OCI-LY7 (cell line): ENCODE data around the gene GSG1L. TPM values are rescaled to one million over a fixed set of nuclear protein-coding genes. Genes with fewer than 3 reads are reported as not detected.

Experiments
- BruUV-seq: library from RNA; stranded (reverse); fragments of 400-500 nt; replicated peaks from 2 replicates; lab custom pipeline; 2021; lab: Mats Ljungman, UMichigan
- CTCF ChIA-PET: fragments of 300-600 bp; sonication (Branson Sonifier 250); formaldehyde crosslinking; loops from one replicate; lab custom pipeline; 2022; ENCODE audit warnings: antibody characterized with exemption; ENCODE audit not compliant: unreplicated experiment; lab: Charles Lee
- POLR2A ChIA-PET: fragments of 300-600 bp; sonication (Branson Sonifier 250); formaldehyde crosslinking; loops from one replicate; lab custom pipeline; 2022; ENCODE audit warnings: antibody characterized with exemption; lab: Charles Lee
- DNase-seq: peaks from one replicate; pipeline ENCODE4 v3.0.0-alpha.2; 2015; ENCODE audit warnings: low spot score
- H2AFZ ChIP-seq: fragments of 200-600 bp; sonication (generic), shearing (Covaris generic); 2 replicates; pipeline ENCODE4 v1.6.1; 2014; ENCODE audit warnings: mild to moderate bottlenecking, antibody characterized with exemption, low read length, moderate library complexity
- H3K27ac ChIP-seq: fragments of 200-600 bp; sonication (generic); 2 replicates; pipeline ENCODE4 v1.5.1; 2014; ENCODE audit warnings: mixed run types, low read depth, mild to moderate bottlenecking, moderate library complexity, low read length, inconsistent platforms; ENCODE audit not compliant: poor library complexity, severe bottlenecking
- H3K36me3 ChIP-seq: fragments of 200-600 bp; sonication (generic); 2 replicates; pipeline ENCODE4 v1.6.1; 2014; ENCODE audit warnings: mild to moderate bottlenecking, antibody characterized with exemption, low read length, moderate library complexity, mixed read lengths; ENCODE audit not compliant: insufficient read depth
- H3K4me1 ChIP-seq: fragments of 200-600 bp; sonication (generic); 2 replicates; pipeline ENCODE4 v1.5.1; 2014; ENCODE audit warnings: mild to moderate bottlenecking, low read length; ENCODE audit not compliant: insufficient read depth, poor library complexity, severe bottlenecking
- H3K4me2 ChIP-seq: fragments of 200-600 bp; sonication (generic); 2 replicates; pipeline ENCODE4 v1.6.1; 2014; ENCODE audit warnings: mild to moderate bottlenecking, low read length
- H3K4me3 ChIP-seq: fragments of 200-600 bp; sonication (generic); 2 replicates; pipeline ENCODE4 v1.5.1; 2014; ENCODE audit warnings: mild to moderate bottlenecking, low read depth, low read length; ENCODE audit not compliant: poor library complexity, severe bottlenecking
- H3K79me2 ChIP-seq: fragments of 200-600 bp; sonication (generic); 2 replicates; pipeline ENCODE4 v1.6.1; 2016; ENCODE audit warnings: low read depth, mild to moderate bottlenecking, low read length, moderate library complexity, mixed read lengths; ENCODE audit not compliant: insufficient read depth
- H3K9me2 ChIP-seq: fragments of 200-600 bp; sonication (generic); 2 replicates; pipeline ENCODE4 v1.6.1; 2016; ENCODE audit warnings: mild to moderate bottlenecking, low read length, mixed read lengths; ENCODE audit not compliant: insufficient read depth
- H3K9me3 ChIP-seq: fragments of 200-600 bp; sonication (generic); 2 replicates; pipeline ENCODE4 v1.6.1; 2014; ENCODE audit warnings: mild to moderate bottlenecking, mixed run types, low read length, mixed read lengths
- H4K20me1 ChIP-seq: fragments of 200-600 bp; sonication (generic); 2 replicates; pipeline ENCODE4 v1.6.1; 2014; ENCODE audit warnings: mild to moderate bottlenecking, antibody characterized with exemption, low read length, moderate library complexity, mixed read lengths; ENCODE audit not compliant: insufficient read depth
- EZH2phosphoT487 ChIP-seq: fragments of 200-600 bp; sonication (generic); IDR thresholded peaks from 2 replicates; pipeline ENCODE4 v1.6.1; 2018; ENCODE audit warnings: low read depth, borderline replicate concordance, mild to moderate bottlenecking, mixed run types, antibody characterized with exemption, low read length, moderate library complexity, mixed read lengths
- intact Hi-C: fragments of 100-400 bp; cut with micrococcal nuclease; formaldehyde crosslinking; loops from one replicate; pipeline ENCODE4 v1.10.0; 2022; ENCODE audit not compliant: unreplicated experiment
- total RNA-seq, 2 experiments: library from RNA; depleted of rRNA in 1 of 2; stranded (reverse); fragments of >200 nt in 1 of 2; shearing (Covaris generic) in 1 of 2; gene quantifications; 2 replicates each; pipeline ENCODE4 v1.2.3, GENCODE V29; 2014 to 2022
- TF ChIP-seq, protein P1 (sequence below): fragments of 200-600 bp; sonication (generic); conservative IDR thresholded peaks from 2 replicates; pipeline ENCODE4 v1.5.1; 2014; ENCODE audit warnings: mild to moderate bottlenecking, antibody characterized with exemption, low read length, moderate library complexity, mixed read lengths

The GSG1L gene
- total RNA-seq, 2 experiments from 2014 or later: not detected

DNA sequence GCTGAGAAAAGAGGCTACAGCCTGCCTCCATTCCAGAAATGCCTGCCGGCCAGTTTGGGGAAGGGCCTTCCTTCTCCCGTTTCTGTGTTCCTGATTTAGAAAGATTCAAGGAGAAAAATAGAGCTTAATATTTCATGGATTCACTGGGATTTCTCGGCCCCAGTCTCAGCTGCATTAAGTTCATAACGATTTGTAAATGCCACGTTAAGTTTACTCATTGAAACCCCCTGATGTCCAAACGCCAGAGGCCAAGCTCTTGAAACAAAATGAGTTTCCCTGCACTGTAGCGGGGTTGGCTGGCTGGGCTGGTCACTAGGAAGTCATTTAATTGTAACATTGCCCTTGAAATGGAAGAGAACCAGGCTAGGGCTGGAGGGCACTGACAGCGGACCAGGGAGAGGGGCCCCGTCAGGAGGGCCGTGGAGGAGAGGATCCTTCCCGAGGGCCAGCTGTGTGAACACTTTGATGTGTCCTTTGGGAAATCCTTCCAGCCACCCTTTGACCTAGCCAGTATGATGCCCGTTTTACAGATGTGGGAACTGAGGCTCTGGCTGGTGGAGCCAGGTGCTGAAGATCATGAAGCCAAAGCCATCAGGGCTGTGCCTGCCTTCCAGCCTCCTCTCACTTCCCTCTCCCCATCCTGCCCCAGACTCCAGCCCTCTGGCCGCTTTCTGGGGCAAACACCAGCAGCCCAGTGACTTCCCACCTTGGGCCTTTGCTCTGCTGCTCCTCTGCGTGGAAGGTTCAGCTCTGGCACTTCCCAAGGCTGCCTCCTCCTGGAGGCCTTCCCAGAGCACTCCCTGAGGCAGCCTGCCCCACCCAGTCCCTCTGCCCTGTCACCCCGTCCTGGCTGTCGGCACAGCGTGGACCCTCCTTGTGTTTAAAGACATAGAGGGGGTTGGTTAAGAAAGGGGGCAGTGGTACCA is 293.0 kb downstream of the GSG1L start:
- H3K9me2 ChIP-seq: no peaks in the 10 kb centered on the region
- DNase-seq: no peak
- TF ChIP-seq, protein P1, sequence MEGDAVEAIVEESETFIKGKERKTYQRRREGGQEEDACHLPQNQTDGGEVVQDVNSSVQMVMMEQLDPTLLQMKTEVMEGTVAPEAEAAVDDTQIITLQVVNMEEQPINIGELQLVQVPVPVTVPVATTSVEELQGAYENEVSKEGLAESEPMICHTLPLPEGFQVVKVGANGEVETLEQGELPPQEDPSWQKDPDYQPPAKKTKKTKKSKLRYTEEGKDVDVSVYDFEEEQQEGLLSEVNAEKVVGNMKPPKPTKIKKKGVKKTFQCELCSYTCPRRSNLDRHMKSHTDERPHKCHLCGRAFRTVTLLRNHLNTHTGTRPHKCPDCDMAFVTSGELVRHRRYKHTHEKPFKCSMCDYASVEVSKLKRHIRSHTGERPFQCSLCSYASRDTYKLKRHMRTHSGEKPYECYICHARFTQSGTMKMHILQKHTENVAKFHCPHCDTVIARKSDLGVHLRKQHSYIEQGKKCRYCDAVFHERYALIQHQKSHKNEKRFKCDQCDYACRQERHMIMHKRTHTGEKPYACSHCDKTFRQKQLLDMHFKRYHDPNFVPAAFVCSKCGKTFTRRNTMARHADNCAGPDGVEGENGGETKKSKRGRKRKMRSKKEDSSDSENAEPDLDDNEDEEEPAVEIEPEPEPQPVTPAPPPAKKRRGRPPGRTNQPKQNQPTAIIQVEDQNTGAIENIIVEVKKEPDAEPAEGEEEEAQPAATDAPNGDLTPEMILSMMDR: no peak
- TF ChIP-seq EZH2phosphoT487: no peak
- ChIA-PET CTCF (no interaction called here), POLR2A (no interaction called here)
- no peak overlapping the region for H2AFZ ChIP-seq
- H3K79me2 ChIP-seq: no peaks in the 10 kb centered on the region
- no TSS peak for BruUV-seq
- no peaks in the 10 kb centered on the region for H3K9me3 ChIP-seq
- H3K27ac ChIP-seq: no peak overlapping the region
- intact Hi-C loops: no loop called here
- no peaks in the 10 kb centered on the region for H3K4me1 ChIP-seq
- H3K36me3 ChIP-seq: no peaks in the 10 kb centered on the region
- H3K4me2 ChIP-seq: no peak overlapping the region
- H3K4me3 ChIP-seq: no peak overlapping the region
- no peaks in the 10 kb centered on the region for H4K20me1 ChIP-seq

DNA sequence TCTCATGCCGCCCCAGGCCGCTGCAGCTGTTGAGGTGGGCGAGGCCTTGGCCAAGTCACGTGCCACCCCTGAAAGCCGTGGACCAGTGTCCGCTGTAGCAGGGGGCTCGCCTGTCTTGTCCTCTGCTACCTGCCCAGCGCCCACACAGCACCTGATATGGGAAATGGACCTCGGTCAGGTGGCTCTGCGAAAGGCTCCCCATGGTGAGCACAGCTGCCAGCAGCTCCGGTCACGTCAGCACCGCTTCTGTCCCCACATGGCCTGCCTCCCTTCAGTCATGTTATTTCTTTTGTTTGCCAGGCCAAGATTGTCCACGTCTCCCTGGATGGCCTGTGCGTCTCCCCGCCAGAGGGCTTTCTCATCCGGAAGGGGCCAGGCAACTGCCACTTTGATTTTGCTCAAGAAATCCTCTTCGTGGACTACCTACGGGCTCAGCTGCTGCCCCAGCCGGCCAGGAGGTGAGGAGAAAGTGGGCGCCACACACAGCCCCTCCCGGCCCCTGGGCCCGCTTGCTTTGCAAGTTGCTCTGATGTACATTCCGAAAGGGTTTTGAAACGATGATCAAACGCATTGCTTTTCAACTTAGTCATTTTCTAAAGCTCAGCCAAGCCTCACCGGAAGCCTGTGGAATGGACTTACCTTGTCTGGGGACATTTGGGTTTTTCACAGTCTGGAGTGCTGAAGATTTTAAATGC is 293.8 kb downstream of the GSG1L start:
- POLR2A ChIA-PET: interaction anchor here (0.6 kb wide), 1 partner anchor 16 kb away, joined by 4 read pairs; no protein-coding TSS in a partner anchor
- H3K9me2 ChIP-seq: no peaks in the 10 kb centered on the region
- H3K4me2 ChIP-seq: no peak overlapping the region
- no peaks in the 10 kb centered on the region for H3K79me2 ChIP-seq
- H3K27ac ChIP-seq: no peak overlapping the region
- H3K9me3 ChIP-seq: no peaks in the 10 kb centered on the region
- H2AFZ ChIP-seq: no peak overlapping the region
- TF ChIP-seq EZH2phosphoT487: no peak
- TF ChIP-seq, protein P1: no peak
- intact Hi-C loops: no loop called here
- H3K36me3 ChIP-seq: no peaks in the 10 kb centered on the region
- no TSS peak for BruUV-seq
- H3K4me1 ChIP-seq: no peaks in the 10 kb centered on the region
- DNase-seq: no peak
- no peak overlapping the region for H3K4me3 ChIP-seq
- H4K20me1 ChIP-seq: no peaks in the 10 kb centered on the region
- CTCF ChIA-PET: no interaction called here
